Measurements from ENCODE around the gene SLC10A6. TPM values are rescaled to one million over a fixed set of nuclear protein-coding genes. Genes with fewer than 3 reads are reported as not detected.

Gene SLC10A6
- total RNA-seq, 2 donors from 2014 or later: 0.32 TPM; not detected in 1

DNA sequence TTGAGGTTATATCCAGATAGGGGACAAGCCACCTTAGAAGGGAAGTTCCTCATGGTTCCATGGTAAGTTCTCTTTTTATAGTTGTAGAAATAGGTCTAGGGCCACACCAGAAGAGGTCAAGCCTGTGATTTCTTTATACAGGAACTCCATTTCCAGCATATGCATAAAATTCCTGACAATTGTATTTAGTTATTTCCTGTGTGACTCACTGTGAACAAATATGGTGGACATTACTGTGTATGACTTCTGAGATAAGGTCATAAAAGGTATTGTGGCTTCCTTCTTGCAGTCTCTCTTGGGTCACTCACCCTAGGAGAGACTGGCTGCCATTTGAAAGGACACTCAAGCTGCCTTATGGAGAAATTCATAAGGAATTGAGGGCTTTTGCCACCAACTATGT lies 45.3 kb upstream of the SLC10A6 start:
- Histone ChIP-seq H3K27me3 (replicated peaks; ENCODE audit: insufficient read depth) (no peaks in the 10 kb centered on the region), H3K4me1 (replicated peaks) (no peaks in the 10 kb centered on the region), H3K27ac (no peak overlapping the region), H3K36me3 (no peaks in the 10 kb centered on the region), H3K9me3 (no peaks in the 10 kb centered on the region), H3K4me3 (no peak overlapping the region)
- DNase-seq (ENCODE audit: low spot score): no peak
- TF ChIP-seq, protein P1, sequence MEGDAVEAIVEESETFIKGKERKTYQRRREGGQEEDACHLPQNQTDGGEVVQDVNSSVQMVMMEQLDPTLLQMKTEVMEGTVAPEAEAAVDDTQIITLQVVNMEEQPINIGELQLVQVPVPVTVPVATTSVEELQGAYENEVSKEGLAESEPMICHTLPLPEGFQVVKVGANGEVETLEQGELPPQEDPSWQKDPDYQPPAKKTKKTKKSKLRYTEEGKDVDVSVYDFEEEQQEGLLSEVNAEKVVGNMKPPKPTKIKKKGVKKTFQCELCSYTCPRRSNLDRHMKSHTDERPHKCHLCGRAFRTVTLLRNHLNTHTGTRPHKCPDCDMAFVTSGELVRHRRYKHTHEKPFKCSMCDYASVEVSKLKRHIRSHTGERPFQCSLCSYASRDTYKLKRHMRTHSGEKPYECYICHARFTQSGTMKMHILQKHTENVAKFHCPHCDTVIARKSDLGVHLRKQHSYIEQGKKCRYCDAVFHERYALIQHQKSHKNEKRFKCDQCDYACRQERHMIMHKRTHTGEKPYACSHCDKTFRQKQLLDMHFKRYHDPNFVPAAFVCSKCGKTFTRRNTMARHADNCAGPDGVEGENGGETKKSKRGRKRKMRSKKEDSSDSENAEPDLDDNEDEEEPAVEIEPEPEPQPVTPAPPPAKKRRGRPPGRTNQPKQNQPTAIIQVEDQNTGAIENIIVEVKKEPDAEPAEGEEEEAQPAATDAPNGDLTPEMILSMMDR (IDR thresholded peaks at IDR 0.05): no peak
- TF ChIP-seq POLR2A (IDR thresholded peaks at IDR 0.05) (no peak), POLR2AphosphoS5 (IDR thresholded peaks at IDR 0.05) (no peak)
- intact Hi-C loops (cut with DNase I): loop anchor here (1.0 to 10.0 kb wide), 2 partner anchors 110 to 396 kb away; no protein-coding TSS in a partner anchor

DNA sequence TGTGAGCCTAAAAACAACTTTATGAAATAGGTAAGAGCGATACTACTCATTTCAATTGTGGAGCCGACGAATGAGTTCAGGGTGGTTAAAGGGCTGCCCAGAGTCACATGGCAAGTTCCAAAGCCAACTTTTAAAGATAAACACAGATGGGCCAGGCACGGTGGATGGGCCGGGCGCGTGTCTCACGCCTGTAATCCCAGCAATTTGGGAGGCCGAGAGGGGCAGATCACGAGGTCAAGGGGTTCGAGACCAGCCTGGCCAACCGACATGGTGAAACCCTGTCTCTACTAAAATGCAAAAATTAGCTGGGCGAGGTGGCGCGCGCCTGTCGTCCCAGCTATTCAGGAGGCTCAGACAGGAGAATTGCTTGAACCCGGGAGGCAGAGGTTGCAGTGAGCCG lies 44.0 kb upstream of the SLC10A6 start:
- H3K27me3 ChIP-seq (replicated peaks; ENCODE audit: insufficient read depth): no peaks in the 10 kb centered on the region
- H3K27ac ChIP-seq: peak overlapping the region; percentile 89 to 92
- H3K4me1 ChIP-seq (replicated peaks): no peaks in the 10 kb centered on the region
- H3K9me3 ChIP-seq: no peaks in the 10 kb centered on the region
- 74% methylated on average over 19 of the region's 19 CpGs for WGBS
- H3K36me3 ChIP-seq: no peaks in the 10 kb centered on the region
- intact Hi-C loops (cut with DNase I): loop anchor here (2.0 to 10.0 kb wide), 2 partner anchors 108 to 298 kb away; partner anchors contain the start of gene PTPN13
- no peak overlapping the region for H3K4me3 ChIP-seq
- TF ChIP-seq POLR2A (IDR thresholded peaks at IDR 0.05): no peak
- TF ChIP-seq, protein P1 (IDR thresholded peaks at IDR 0.05): no peak
- TF ChIP-seq POLR2AphosphoS5 (IDR thresholded peaks at IDR 0.05): no peak
- no peak for DNase-seq (ENCODE audit: low spot score)

DNA sequence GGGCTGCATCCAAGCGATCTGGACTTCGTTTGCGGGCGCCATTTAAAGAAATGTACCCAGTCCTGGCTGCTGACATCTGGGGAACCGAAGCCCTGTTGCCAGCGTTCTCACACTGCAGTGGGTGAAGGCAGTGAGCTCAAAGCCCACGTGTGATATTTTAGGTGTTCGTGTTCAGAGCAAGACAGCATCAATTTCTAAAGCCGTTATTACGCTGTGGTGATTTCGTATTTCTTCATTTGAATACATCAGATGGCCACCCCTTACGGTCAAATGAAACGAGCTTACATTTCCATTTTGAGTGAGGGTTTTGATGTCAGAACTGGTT lies 43.4 kb upstream of the SLC10A6 start:
- no peak for DNase-seq (ENCODE audit: low spot score)
- Histone ChIP-seq H3K27ac (peak overlapping the region; percentile 89 to 92), H3K36me3 (no peaks in the 10 kb centered on the region), H3K27me3 (replicated peaks; ENCODE audit: insufficient read depth) (no peaks in the 10 kb centered on the region), H3K9me3 (no peaks in the 10 kb centered on the region), H3K4me3 (peak overlapping the region; percentile 68 to 73), H3K4me1 (replicated peaks) (no peaks in the 10 kb centered on the region)
- TF ChIP-seq POLR2AphosphoS5 (IDR thresholded peaks at IDR 0.05): no peak
- TF ChIP-seq, protein P1 (IDR thresholded peaks at IDR 0.05): no peak
- TF ChIP-seq POLR2A (IDR thresholded peaks at IDR 0.05): no peak
- WGBS: 6% methylated on average over 13 of the region's 13 CpGs
- intact Hi-C loops (cut with DNase I): loop anchor here (2.0 to 10.0 kb wide), 2 partner anchors 108 to 298 kb away; partner anchors contain the start of gene PTPN13

DNA sequence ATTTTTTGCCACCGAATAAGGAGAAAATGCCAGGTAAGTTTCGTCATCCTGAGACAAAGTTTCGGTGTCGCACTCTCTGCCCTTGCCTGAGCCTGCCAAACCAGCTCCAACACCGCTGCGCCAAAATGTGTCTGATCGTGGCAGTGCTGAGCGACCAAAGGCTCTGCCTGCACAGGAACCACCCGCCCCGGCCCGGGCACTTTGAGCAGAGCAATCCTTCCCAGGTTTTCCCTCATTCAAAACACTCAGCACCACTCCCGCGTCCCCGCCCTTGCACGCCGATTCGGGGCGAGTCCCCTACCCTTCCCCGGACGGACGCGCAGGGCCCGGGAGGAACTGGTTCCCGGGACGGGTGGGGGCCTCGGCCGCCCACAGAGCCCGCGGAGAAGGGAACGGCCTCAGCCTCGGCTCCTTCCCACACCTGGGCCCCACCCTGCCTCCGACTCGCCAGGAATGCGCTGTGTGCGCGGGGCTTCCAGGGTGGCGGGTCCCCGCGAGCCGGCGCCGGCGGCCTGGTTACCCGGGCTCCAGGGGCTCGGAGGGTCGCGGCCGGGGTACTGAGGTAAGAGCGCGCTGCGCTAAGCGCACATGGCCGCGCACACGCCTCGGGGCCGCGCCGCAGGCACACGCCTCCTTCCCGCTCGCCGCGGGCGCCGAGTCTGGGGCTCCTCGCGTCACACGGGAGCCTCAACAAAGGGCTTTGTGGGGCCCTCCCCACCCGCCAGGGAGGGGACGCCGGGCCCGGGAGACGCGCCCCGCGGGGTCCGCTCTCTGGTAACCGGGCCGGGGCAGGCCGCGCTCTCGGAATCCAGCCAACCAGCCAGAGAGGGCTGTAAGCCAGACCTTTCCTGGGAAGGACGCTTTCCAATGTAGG lies 42.8 kb upstream of the SLC10A6 start, which contains the start of gene C4orf36:
C4orf36 (minus strand) TSS at position 661 of the 874 bp plus-strand sequence. CDS start 902 bp downstream, outside the sequence.
- intact Hi-C loops (cut with DNase I): loop anchor here (2.0 to 10.0 kb wide), 2 partner anchors 107 to 297 kb away; partner anchors contain the start of gene PTPN13
- under 1% methylated on average over 56 of the region's 84 CpGs for WGBS
- peak; percentile 69 for TF ChIP-seq POLR2AphosphoS5 (IDR thresholded peaks at IDR 0.05)
- peak; percentile 52 for TF ChIP-seq POLR2A (IDR thresholded peaks at IDR 0.05)
- TF ChIP-seq, protein P1 (IDR thresholded peaks at IDR 0.05): no peak

More for the DNA sequence above, 42.8 kb upstream of the SLC10A6 start, which contains the start of gene C4orf36:
- no peaks in the 10 kb centered on the region for H3K9me3 ChIP-seq
- no peaks in the 10 kb centered on the region for H3K4me1 ChIP-seq (replicated peaks)
- H3K36me3 ChIP-seq: no peaks in the 10 kb centered on the region
- peak within 1 kb of the TSS; percentile 89 to 92 for H3K27ac ChIP-seq
- no peaks in the 10 kb centered on the region for H3K27me3 ChIP-seq (replicated peaks; ENCODE audit: insufficient read depth)
- peak within 1 kb of the TSS; percentile 68 to 73 for H3K4me3 ChIP-seq
- peak; percentile 90 for DNase-seq (ENCODE audit: low spot score)
